GM21423 (cell line): ENCODE data around the gene RAMP2.
"Not testable (repeated sequence)": the region's sequence is repeated elsewhere in the genome, so short reads cannot be mapped to it uniquely, and the experiment has no call there.

Experiments used
- ATAC-seq: cut with Tn5 transposase; IDR thresholded peaks from one replicate; pipeline ENCODE4 v1.9.1; 2021; ENCODE audit warnings: mild to moderate bottlenecking, moderate library complexity; ENCODE audit not compliant: unreplicated experiment

The RAMP2 gene, protein sequence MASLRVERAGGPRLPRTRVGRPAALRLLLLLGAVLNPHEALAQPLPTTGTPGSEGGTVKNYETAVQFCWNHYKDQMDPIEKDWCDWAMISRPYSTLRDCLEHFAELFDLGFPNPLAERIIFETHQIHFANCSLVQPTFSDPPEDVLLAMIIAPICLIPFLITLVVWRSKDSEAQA

GRCh38 chr17:42760652-42761581 lies at the start of gene RAMP2:
RAMP2 (plus strand) TSS chr17:42761227; CDS start chr17:42761262, 35 bp downstream.
- ATAC-seq = no peak

DNA sequence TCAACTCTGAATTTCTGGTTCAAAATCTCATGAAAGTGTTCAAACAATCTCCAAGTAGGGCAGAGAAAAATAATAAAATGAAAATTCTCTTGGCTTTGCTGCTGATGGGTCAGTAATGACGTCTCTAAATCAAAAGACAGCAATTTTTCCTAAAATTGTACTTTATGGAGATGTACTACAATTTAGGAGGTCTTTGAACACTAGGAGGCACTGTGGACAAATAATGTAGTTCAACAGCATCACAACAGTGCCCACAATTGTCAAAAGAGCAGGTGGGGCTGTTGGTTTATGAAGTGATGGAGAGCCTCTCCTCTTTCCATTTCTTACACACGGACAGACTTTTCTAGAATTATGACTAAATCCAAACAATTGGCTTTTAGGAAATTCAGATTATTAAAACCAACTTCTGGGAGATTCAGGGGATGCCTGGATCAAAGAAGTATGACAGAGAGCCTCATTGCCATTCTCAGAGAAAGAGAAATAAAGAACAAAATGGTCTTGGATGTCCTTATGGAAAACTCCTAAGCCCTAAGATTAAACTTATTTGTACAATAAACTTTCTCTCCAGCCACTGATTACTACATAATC lies 39.9 kb upstream of the RAMP2 start:
- ATAC-seq = no peak

DNA sequence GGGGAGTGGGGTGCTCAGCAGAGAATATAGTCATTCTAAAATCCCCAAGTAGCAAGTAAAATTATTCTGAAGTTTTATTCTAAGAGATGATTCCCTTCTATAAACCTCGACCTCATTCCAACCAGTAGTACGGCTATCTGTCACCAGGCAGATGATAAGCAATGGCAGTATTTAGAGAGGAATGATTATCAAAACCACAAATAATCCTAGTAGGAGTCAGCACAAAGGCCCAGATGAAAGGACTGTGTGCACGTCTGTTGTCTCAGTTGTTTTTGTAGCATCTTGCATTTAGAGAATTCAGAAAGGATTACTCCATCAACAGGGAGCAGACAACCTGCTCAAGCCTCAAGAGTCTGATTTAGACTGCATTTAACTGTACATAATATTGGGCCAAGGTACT lies 37.4 kb upstream of the RAMP2 start:
- no peak for ATAC-seq

GRCh38 chr17:42725143-42725542 lies 35.9 kb upstream of the RAMP2 start:
- no peak for ATAC-seq

DNA sequence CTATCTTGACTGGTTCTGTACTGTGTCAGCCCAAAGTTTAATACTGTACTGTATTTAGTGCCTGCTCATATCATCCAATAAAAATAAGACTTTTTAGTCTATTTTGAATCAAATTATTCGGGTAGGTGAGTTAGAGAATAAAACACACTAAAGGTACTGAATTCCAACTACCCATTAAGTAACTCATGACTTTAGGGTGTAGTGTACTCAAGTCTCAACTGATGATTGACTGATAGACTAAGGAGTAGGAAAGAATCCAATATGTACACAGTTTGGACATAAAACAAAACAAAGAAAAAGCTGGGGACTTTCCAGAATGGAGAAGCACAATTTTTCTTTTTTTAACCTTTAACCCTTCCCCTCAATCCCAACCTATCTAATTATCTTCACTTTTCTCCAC lies 20.3 kb upstream of the RAMP2 start:
- no peak for ATAC-seq

- not testable (repeated sequence) for ATAC-seq
Measured at GRCh38 chr17:42742916-42743315, 18.1 kb upstream of the RAMP2 start.

- no peak for ATAC-seq
Measured at GRCh38 chr17:42743595-42744282, 17.3 kb upstream of the RAMP2 start.

DNA sequence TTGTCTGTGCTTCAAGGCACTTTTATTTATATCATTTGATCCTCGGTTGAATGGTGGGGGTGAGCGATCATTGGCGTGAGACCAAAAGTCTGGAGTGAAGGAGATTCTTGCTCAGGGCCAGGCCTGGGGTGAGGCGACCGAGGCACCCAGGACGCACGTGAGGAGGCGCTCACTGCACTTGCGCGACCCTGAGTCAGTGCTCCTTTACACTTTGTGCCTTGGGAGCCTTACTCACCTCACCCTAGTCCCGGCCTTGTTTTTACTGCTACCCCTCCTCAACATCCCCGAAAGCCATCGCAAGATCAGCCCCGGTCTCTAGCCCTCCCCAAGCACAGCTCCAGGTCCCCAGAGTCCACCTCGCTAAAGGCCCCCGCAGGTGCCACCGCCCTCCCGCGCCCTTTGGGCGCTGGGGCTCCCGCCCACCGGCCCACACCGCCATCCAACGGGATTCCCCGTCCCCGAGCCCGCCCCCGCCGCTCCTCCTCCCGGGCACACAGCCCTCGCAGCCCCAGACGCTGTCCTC lies 16.7 kb upstream of the RAMP2 start:
- peak; percentile 52 for ATAC-seq

DNA sequence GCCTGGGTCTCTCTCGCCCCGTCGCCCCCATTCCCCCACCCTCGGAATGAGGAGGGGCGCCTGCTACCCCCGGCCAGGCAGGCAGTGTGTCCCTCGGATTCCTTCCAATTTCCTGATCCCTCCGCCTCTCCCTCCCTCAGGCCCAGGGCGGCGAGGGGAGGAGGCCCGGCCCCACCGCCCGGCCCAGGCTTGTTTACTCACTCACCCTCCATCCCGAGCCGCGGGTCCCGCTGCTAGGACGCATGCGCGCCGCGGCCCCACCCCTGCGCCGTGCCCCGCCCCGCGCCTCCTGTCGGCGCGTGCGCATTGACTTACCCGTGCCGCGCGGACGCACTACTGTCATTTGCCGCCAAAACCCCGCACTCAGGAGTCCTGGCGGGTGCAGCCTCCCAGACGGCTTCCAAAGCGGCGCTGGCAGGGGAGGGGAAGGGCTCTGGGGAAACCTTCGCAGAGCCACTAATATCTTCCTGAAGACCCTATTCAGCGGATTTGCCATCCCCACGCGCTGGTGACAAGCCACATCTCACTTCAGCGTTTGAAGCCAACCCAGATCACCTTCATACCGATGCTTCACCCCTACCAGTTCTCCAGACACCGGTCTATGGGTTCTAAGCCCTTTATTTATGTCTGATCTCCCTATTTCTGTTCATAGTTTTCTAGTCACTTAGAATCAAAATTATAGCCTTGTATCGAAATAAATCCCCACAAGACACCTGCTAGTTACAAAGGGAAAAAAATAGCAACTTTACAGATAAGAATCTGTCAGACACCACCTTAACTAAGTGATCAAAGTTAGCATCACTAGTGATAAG lies 16.0 kb upstream of the RAMP2 start, which contains the start of gene EZH1:
TSS of gene EZH1 (minus strand) at position 235 of the 812 bp plus-strand sequence. CDS start 16,099 bp downstream, outside the sequence.
- peak; percentile 76 for ATAC-seq

DNA sequence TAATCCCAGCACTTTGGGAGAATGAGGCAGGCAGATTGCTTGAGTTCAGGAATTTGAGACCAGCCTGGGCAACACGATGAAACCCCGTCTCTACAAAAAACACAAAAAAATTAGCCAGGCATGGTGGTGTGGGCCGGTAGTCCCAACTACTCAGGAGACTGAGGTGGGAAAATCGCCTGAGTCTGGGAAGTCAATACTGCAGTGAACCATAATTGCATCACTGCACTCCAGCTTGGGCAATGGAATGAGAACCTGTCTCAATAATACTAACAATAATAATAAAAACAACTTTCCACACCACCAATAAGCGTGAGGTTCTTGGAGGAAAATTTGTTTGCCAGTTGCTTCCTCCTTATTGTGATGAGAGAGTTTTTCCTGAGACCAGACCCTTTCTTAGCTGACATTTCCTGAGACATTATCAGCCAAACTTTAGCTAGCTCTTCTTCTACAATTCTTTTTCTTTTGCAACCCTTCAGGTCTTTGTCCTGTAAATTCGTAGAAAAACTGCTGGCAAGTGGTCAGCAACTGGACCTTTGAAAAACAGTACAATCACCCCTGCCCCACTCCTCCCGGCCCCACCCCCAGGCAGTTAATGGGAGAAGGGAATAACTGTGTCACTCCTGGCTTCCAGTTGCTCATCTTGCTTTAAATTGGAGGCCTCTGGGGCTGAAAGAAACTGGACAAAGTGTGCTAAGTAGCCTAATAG lies 12.7 kb upstream of the RAMP2 start:
- no peak for ATAC-seq

- no peak for ATAC-seq
Measured at GRCh38 chr17:42748908-42749798, 11.9 kb upstream of the RAMP2 start.

DNA sequence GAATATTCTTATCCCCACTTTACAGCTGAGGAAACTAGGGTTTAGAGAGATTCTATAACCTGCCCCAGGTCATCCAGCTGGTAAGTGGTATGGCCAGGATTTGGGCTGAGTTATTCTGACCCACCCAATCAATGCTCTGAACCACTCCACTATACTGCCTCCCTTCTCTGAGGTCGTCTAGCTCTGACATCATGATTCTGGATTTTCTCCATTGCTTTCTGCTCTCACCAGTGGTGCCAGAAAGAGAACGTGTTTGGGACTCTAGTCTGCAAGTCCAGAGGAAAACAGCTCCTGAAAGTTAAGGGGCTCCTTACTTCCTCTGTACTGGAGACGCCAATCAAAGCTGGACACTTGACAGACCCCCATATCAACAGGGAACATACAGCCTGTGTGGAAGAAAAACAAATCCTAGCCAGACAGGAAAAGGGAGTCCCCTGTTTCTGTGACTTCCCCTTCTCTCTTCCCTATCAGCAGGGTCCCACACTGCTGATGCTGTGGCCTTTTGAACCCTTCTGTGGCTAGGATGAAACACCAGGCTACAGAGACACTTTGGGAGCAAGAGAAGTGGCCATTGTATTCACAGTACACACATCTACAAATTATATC lies 10.2 kb upstream of the RAMP2 start:
- no peak for ATAC-seq

DNA sequence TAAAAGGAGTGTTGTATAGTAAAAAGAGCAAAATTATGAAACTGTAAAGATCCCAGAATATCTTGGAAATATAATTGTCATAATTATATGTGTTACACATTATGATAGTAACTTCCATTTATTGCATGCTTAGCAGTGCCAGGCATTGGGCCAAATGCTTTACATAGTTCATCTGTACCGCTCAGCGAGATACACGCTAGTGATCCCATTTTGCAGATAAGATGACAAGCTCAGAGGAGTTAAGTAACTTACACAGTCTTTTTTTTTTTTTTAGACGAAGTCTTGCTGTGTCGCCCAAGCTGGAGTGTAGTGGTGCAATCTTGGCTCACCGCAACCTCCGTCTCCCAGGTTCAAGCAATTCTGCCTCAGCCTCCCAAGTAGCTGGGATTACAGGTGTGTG lies 9.4 kb upstream of the RAMP2 start:
- ATAC-seq = no peak

DNA sequence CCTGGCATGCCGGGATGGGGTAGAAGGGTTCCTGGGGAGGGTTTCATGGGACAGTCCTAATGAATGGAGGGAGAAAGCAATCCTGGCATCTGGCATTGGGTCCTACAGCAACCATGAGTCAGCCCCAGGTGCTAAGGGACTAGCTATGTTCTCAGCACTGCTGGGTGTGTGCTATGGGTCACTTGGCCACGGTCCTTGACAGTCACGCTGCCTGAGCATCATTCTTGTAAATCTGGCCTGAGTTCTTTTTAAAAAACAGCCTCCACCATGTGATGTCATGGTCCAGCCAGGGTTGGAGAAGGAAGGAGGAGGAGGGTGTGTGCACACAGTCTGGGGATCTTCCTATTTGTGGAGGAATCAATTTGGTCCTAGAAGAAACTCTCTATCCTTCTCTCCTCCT lies 6.2 kb upstream of the RAMP2 start:
- no peak for ATAC-seq

DNA sequence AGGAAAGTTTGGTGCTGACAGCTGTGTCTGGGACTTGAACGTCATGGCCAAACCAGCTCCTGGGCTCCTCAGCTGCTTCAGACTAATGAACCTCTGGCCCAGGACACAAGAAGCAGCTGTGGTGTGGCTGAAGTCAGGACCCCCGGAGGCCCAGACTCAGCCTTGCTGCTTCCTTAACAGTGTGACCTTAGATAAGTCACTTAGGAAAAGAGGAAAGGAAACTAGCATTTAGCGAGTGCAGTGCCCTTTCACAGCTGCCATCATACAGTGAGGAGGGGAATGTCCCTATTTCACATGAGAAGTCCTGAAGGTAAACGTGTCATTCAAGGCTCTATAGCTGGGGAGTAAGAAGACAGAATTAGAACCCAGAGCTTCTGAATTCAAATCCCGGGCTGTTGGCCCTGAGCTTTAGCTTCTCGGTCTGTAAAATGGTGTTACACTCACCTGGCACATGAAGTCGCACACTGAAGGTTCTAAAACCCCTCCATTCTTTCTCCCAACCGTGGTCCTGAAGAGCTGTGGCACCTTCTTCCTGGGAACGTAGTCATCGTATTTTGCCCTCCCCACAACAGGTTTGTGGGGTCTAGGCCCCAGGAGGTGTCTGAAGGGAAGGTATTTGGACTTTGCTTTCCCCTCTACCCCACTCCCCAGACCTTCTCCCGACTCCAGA lies 910 bp upstream of the RAMP2 start:
- ATAC-seq = no peak

- no peak for ATAC-seq
Measured at GRCh38 chr17:42761638-42762037, 611 bp downstream of the RAMP2 start.

- no peak for ATAC-seq
Measured at GRCh38 chr17:42766124-42766523, 5.1 kb downstream of the RAMP2 start.

DNA sequence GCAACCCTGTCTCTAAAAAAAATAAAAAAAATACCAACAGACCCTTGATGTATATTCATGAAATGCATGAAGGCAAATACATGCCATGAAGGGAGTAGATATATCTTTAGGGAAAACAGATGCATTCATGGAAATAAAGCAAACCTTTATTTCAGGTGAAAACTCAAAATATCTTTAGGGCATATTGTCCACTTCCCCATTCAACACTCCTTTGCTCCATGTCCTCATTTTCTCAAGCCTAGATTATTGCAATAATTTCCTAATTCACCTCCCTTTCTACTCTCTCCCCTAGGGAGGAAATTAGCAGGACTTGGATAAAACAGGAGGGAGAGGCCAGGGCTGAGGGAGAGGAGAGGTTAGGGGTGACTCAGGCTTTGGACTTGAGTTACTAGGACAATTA lies 6.5 kb downstream of the RAMP2 start:
- ATAC-seq = no peak
